HepG2 (cell line): ENCODE data around the gene YPEL3. TPM values are rescaled to one million over a fixed set of nuclear protein-coding genes. Genes with fewer than 3 reads are reported as not detected.

Experiments
- ARID4A ChIP-seq: sonication (generic); formaldehyde crosslinking; IDR thresholded peaks from 2 replicates; pipeline ENCODE4 v1.5.0; 2020; ENCODE audit warnings: mild to moderate bottlenecking, missing genetic modification reagents, borderline replicate concordance
- HNF4A ChIP-seq: sonication (generic); formaldehyde crosslinking; IDR thresholded peaks from 2 replicates; pipeline ENCODE4 v1.4.0; 2020; ENCODE audit warnings: missing genetic modification reagents
- HNRNPL ChIP-seq: fragments of 200-400 bp; formaldehyde crosslinking; IDR thresholded peaks from 2 replicates; pipeline ENCODE4 v1.6.1; 2017; ENCODE audit warnings: mild to moderate bottlenecking, low read depth, low read length
- KDM5B ChIP-seq: sonication (generic); formaldehyde crosslinking; IDR thresholded peaks from 2 replicates; pipeline ENCODE4 v1.4.0; 2020; ENCODE audit warnings: missing genetic modification reagents, mild to moderate bottlenecking, borderline replicate concordance
- NAIF1 ChIP-seq: sonication (generic); formaldehyde crosslinking; IDR thresholded peaks from 2 replicates; pipeline ENCODE4 v1.5.0; 2020; ENCODE audit warnings: mild to moderate bottlenecking, missing genetic modification reagents, borderline replicate concordance
- ONECUT2 ChIP-seq: sonication (generic); formaldehyde crosslinking; IDR thresholded peaks from 2 replicates; pipeline ENCODE4 v1.4.0; 2020; ENCODE audit warnings: missing genetic modification reagents
- TFAP4 ChIP-seq: sonication (generic); IDR thresholded peaks from 2 replicates; pipeline ENCODE4 v1.6.1; 2016; ENCODE audit warnings: low read depth, borderline replicate concordance
- ZBTB44 ChIP-seq: sonication (generic); formaldehyde crosslinking; IDR thresholded peaks from 2 replicates; pipeline ENCODE4 v1.4.0; 2020; ENCODE audit warnings: missing genetic modification reagents
- ZC3H13 ChIP-seq: sonication (generic); formaldehyde crosslinking; IDR thresholded peaks from 2 replicates; pipeline ENCODE4 v1.8.1; 2023; ENCODE audit warnings: mild to moderate bottlenecking, missing genetic modification reagents, moderate library complexity
- ZFP62 ChIP-seq: sonication (generic); formaldehyde crosslinking; IDR thresholded peaks from 2 replicates; pipeline ENCODE4 v1.4.0; 2020; ENCODE audit warnings: missing genetic modification reagents
- ZMYM2 ChIP-seq: sonication (generic); formaldehyde crosslinking; IDR thresholded peaks from 2 replicates; pipeline ENCODE4 v1.8.0; 2022; ENCODE audit warnings: mild to moderate bottlenecking, missing genetic modification reagents
- ZMYM3 ChIP-seq: sonication (generic); formaldehyde crosslinking; IDR thresholded peaks from 2 replicates; pipeline ENCODE4 v1.5.1; 2020; ENCODE audit warnings: mild to moderate bottlenecking, missing genetic modification reagents
- ZNF180 ChIP-seq: sonication (generic); formaldehyde crosslinking; IDR thresholded peaks from 2 replicates; pipeline ENCODE4 v1.4.0; 2020; ENCODE audit warnings: low read depth, missing genetic modification reagents, borderline replicate concordance
- ZNF782 ChIP-seq: sonication (generic); formaldehyde crosslinking; IDR thresholded peaks from 2 replicates; pipeline ENCODE4 v1.4.0; 2020; ENCODE audit warnings: missing genetic modification reagents, mild to moderate bottlenecking, borderline replicate concordance
- polyA plus RNA-seq, 8 experiments: library from polyadenylated mRNA; depleted of rRNA in 3 of 8; stranded (reverse) in 7 of 8; unstranded in 1 of 8; fragments of >200 nt; fragmentation: Illumina TruSeq in 4 of 8; extraction: Trizol in 4 of 8; gene quantifications; 2 replicates each; pipeline versions ENCODE4 v1.2.1 to v1.2.3, GENCODE V29; 2011 to 2016; ENCODE audit warnings: low read depth in 4 of 8, missing spikeins in 1 of 8, mixed read lengths in 1 of 8; ENCODE audit not compliant: insufficient read depth in 1 of 8
- total RNA-seq, 5 experiments: library from RNA; depleted of rRNA; stranded (reverse); fragments of >200 nt; fragmentation: Illumina TruSeq; extraction: Trizol; gene quantifications; 2 replicates each; pipeline ENCODE4 v1.2.3, GENCODE V29; 2016; ENCODE audit warnings: low read depth in 1 of 5
- TF ChIP-seq, protein P1 (sequence below): sonication (generic); formaldehyde crosslinking; IDR thresholded peaks from 2 replicates; pipeline ENCODE4 v1.5.1; 2020; ENCODE audit warnings: missing genetic modification reagents, mild to moderate bottlenecking, borderline replicate concordance
- TF ChIP-seq, protein P2 (sequence below): sonication (generic); formaldehyde crosslinking; IDR thresholded peaks from 2 replicates; pipeline ENCODE4 v1.4.0; 2020; ENCODE audit warnings: mild to moderate bottlenecking, missing genetic modification reagents
- TF ChIP-seq, protein P3 (sequence below): sonication (generic); formaldehyde crosslinking; conservative IDR thresholded peaks from 2 replicates; pipeline ENCODE4 v1.4.0; 2020; ENCODE audit warnings: missing genetic modification reagents

The YPEL3 gene
- total and polyA plus RNA-seq, 2 of the 13 experiments (the other 11 are each of a cell fraction or from before 2014, with no cell fraction given): 5.4 to 47.0 TPM

- TF ChIP-seq ZBTB44 (no peak), ZNF782 (no peak), ZC3H13 (CRISPR knock-in tag) (peak; percentile 92), TFAP4 (peak; percentile 61; the same call in 1 of the 2 replicates), ZFP62 (CRISPR knock-in tag) (peak; percentile 99), NAIF1 (CRISPR knock-in tag) (no peak), ZMYM2 (CRISPR knock-in tag) (peak; percentile 46; the same call in 1 of the 2 replicates), KDM5B (CRISPR knock-in tag) (peak; percentile 58; the same call in 1 of the 2 replicates), HNRNPL (no peak; the same call in 1 of the 2 replicates), ZMYM3 (CRISPR knock-in tag) (no peak; the same call in 1 of the 2 replicates), HNF4A (CRISPR knock-in tag) (no peak; the same call in 1 of the 2 replicates), ARID4A (peak; percentile 77), ONECUT2 (CRISPR knock-in tag) (peak; percentile 18; the same call in 1 of the 2 replicates), ZNF180 (peak; percentile 85; the same call in 1 of the 2 replicates)
- TF ChIP-seq, protein P1, sequence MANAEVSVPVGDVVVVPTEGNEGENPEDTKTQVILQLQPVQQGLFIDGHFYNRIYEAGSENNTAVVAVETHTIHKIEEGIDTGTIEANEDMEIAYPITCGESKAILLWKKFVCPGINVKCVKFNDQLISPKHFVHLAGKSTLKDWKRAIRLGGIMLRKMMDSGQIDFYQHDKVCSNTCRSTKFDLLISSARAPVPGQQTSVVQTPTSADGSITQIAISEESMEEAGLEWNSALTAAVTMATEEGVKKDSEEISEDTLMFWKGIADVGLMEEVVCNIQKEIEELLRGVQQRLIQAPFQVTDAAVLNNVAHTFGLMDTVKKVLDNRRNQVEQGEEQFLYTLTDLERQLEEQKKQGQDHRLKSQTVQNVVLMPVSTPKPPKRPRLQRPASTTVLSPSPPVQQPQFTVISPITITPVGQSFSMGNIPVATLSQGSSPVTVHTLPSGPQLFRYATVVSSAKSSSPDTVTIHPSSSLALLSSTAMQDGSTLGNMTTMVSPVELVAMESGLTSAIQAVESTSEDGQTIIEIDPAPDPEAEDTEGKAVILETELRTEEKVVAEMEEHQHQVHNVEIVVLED: peak; percentile 90
- TF ChIP-seq, protein P2, sequence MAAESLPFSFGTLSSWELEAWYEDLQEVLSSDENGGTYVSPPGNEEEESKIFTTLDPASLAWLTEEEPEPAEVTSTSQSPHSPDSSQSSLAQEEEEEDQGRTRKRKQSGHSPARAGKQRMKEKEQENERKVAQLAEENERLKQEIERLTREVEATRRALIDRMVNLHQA (CRISPR knock-in tag): no peak
- TF ChIP-seq, protein P3, sequence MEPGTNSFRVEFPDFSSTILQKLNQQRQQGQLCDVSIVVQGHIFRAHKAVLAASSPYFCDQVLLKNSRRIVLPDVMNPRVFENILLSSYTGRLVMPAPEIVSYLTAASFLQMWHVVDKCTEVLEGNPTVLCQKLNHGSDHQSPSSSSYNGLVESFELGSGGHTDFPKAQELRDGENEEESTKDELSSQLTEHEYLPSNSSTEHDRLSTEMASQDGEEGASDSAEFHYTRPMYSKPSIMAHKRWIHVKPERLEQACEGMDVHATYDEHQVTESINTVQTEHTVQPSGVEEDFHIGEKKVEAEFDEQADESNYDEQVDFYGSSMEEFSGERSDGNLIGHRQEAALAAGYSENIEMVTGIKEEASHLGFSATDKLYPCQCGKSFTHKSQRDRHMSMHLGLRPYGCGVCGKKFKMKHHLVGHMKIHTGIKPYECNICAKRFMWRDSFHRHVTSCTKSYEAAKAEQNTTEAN (CRISPR knock-in tag): peak; percentile 63; the same call in 1 of the 2 replicates
These were observed 4.3 kb downstream of the YPEL3 start, which contains the start of gene TBX6 (continued) for GRCh38 chr16:30091474-30092372.
